Measurements from ENCODE around the gene MKNK1.

DNA sequence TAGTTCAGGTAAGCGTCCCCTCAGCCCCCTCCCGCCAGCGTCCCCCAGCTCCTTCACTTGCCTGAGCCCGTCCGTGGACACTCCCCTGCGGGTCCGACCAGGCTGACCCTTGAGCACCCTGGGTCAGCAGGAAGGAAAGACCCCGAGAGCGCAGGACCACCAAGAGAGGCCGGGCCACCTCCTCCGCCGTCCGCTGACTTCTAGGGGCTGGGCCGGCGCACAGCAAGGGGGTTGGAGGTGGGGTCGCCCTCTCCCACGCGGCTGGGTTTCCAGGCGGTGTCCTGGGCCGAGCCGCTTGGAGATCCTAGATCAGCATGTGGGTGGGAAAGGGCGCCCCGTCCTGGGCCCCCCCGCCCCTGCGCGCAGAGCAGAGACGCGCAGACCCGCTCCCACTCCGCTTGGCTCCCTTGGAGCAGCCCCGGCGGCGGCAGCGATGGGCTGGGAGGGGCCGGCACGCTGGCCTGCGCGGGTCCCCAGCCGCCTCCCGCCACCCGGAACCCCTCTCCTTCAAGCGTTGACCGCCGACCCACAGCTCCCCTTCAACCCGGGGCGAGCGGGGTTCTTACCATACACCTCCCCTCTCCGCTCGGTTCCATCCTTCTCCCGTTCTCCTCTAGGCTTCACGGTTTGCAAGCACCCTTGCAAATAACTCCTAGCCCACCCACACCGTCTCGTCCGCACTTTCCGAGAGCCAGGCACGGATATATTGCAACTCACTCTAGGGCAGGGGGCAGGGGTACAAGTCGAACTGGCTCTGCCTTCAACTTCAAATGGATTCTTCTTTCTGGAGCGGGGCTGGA is 60.1 kb downstream of the MKNK1 start:
- TF ChIP-seq POLR2A (IDR thresholded peaks at IDR 0.05; ENCODE audit: low read depth, low read length), result no peak
- TF ChIP-seq TAF1 (IDR thresholded peaks at IDR 0.05; ENCODE audit: borderline replicate concordance, low read depth, low read length), result no peak
